HL-60 (cell line): Measurements from ENCODE around the gene ZDHHC7.
A peak's percentile ranks its signal among the peaks of the same experiment; 100 is the strongest.

Experiments
- CTCF ChIP-seq: IDR thresholded peaks from one replicate; pipeline ENCODE4 v1.5.1; 2011; ENCODE audit warnings: low read length, control low read depth, inconsistent platforms; ENCODE audit not compliant: insufficient read depth
- GABPA ChIP-seq: IDR thresholded peaks from 2 replicates; pipeline ENCODE4 v1.6.1; 2012; ENCODE audit warnings: low read depth
- POLR2AphosphoS5 ChIP-seq: IDR thresholded peaks from 2 replicates; pipeline ENCODE4 v1.6.1; 2012; ENCODE audit warnings: low read depth
- REST ChIP-seq: IDR thresholded peaks from 2 replicates; pipeline ENCODE4 v1.6.1; 2012; ENCODE audit warnings: low read depth; ENCODE audit not compliant: insufficient replicate concordance
- SPI1 ChIP-seq: IDR thresholded peaks from 2 replicates; pipeline ENCODE4 v1.6.1; 2012; ENCODE audit warnings: low read depth, mild to moderate bottlenecking, borderline replicate concordance

- TF ChIP-seq GABPA: no peak
- no peak for TF ChIP-seq CTCF
- TF ChIP-seq REST: no peak
- TF ChIP-seq POLR2AphosphoS5: no peak
- peak; percentile 63; the same call in 1 of the 2 replicates for TF ChIP-seq SPI1
Observed at GRCh38 chr16:85028685-85029407, 17.5 kb upstream of the ZDHHC7 start.
